Heart left ventricle (tissue), 16 donors: ENCODE data around the gene TMEM94. TPM values are rescaled to one million over a fixed set of nuclear protein-coding genes. Genes with fewer than 3 reads are reported as not detected.
"Not testable (repeated sequence)": the region's sequence is repeated elsewhere in the genome, so short reads cannot be mapped to it uniquely, and the experiment has no call there.

ENCODE experiments used
- ATAC-seq, 4 donors: fragments of 200-7000 bp; cut with Tn5 transposase; one replicate each; pipeline ENCODE4 v1.9.1; 2020 to 2022; ENCODE audit warnings: moderate library complexity in 4 of 4, mild to moderate bottlenecking in 3 of 4, moderate number of reproducible peaks in 1 of 4
- DNase-seq, 5 donors: peaks; one replicate each; pipeline ENCODE4 v3.0.0-alpha.2; 2020
- H3K27ac ChIP-seq, 12 donors: fragments of 200-600 bp; sonication (generic) in 4 of 12; one replicate each; pipeline versions ENCODE4 v1.5.0 to v1.8.0; 2016 to 2022; ENCODE audit warnings: mild to moderate bottlenecking in 2 of 12
- H3K27me3 ChIP-seq, 9 donors: fragments of 200-600 bp; sonication (generic) in 2 of 9; one replicate each; pipeline versions ENCODE4 v1.5.1 to v1.8.0; 2016 to 2022; ENCODE audit warnings: mild to moderate bottlenecking in 3 of 9
- H3K36me3 ChIP-seq, 9 donors: fragments of 200-600 bp; sonication (generic) in 2 of 9; one replicate each; pipeline versions ENCODE4 v1.5.0 to v1.8.0; 2018 to 2022; ENCODE audit warnings: mild to moderate bottlenecking in 2 of 9
- H3K4me1 ChIP-seq, 12 donors: fragments of 200-600 bp; sonication (generic) in 4 of 12; one replicate each; pipeline versions ENCODE4 v1.5.0 to v1.8.0; 2016 to 2022; ENCODE audit warnings: mild to moderate bottlenecking in 3 of 12
- H3K4me3 ChIP-seq, 12 donors: fragments of 200-600 bp; sonication (generic) in 4 of 12; one replicate each; pipeline versions ENCODE4 v1.5.0 to v1.8.0; 2017 to 2022; ENCODE audit warnings: mild to moderate bottlenecking in 9 of 12, moderate library complexity in 4 of 12
- H3K9me3 ChIP-seq, 12 donors: fragments of 200-600 bp; sonication (generic) in 4 of 12; one replicate each; pipeline versions ENCODE4 v1.5.0 to v1.8.0; 2016 to 2022; ENCODE audit warnings: mild to moderate bottlenecking in 1 of 12
- POLR2A ChIP-seq, 2 donors: fragments of 450-650 bp; IDR thresholded peaks; one replicate each; pipeline ENCODE4 v1.6.1; 2017; ENCODE audit warnings: antibody characterized with exemption in 2 of 2, mild to moderate bottlenecking in 2 of 2, moderate library complexity in 2 of 2
- WGBS, 4 donors: extraction: QIAGEN DNeasy Blood & Tissue Kit in 2 of 4; methylation state at CpG; one replicate each; pipeline versions ENCODE4 v1.1.5 to v1.1.7; 2013 to 2018; 5-methylcytosine and 5-hydroxymethylcytosine counted together
- intact Hi-C, 10 donors: fragments of 100-400 bp; cut with DNase I; formaldehyde crosslinking; loops; one replicate each; pipeline versions ENCODE4 v1.11.1 to v1.14.2; 2022
- polyA plus RNA-seq, 2 donors: library from polyadenylated mRNA; stranded (reverse); fragments of 200-250 nt; gene quantifications; one replicate each; pipeline ENCODE4 v1.2.3, GENCODE V29; 2013
- total RNA-seq, 9 donors: library from RNA; depleted of rRNA in 2 of 9; stranded (reverse); fragments of >200 nt in 2 of 9; fragmentation: NEBNext Ultra II Directional in 3 of 9; extraction: Animal tissue kit (Norgen Biotek cat#: 25700) in 3 of 9; gene quantifications; one replicate each; pipeline versions ENCODE4 v1.1.0 to v1.2.4, GENCODE V29; 2016 to 2023
- TF ChIP-seq, protein P1 (sequence below), 12 donors: fragments of 200-600 bp; sonication (generic) in 4 of 12; IDR thresholded peaks; one replicate each; pipeline versions ENCODE4 v1.5.0 to v1.8.0; 2018 to 2022; ENCODE audit warnings: antibody characterized with exemption in 12 of 12, mild to moderate bottlenecking in 5 of 12
- donor health status: ischemic (EF 13 %, LVEDD 7.1; RV severe dilation, severe dysfunction).
- donor health status: healthy with polysubstance abuse.
- donor health status: DM: no; HTN: yes; CAD: no.
- donor health status: DM: no; HTN: no; CAD: no.
- donor health status: ischemic (EF 25% LVEDD 6.9; RV normal size, moderate dysfunction).
- donor health status: ischemic (EF 25% LVEDD 5.7; RV mildly dilated, moderate dysfunction).
- donor health status: healthy.
- donor health status: DM: yes; HTN: yes; CAD: no.
- donor health status: ischemic (EF 35%, LVEDD 5.7; RV mildly dilated, moderate dysfunction).
- donor health status: nonischemic (EF 11% LVEDD 7.7; RV severe dilation, severe dysfunction).
- donor health status: DM: yes; HTN: yes; CAD: no.
- donor health status: PGD.
- donor health status: ischemic (EF 29% LVEDD 5.4; RV normal size, mild dysfunction).
- donor health status: nonischemic (EF 23%, LVEDD 6.1; RV moderate dilation, normal function).

The TMEM94 gene
- total and polyA plus RNA-seq, 11 donors: 34.1 to 130 (median 47.3) TPM

DNA sequence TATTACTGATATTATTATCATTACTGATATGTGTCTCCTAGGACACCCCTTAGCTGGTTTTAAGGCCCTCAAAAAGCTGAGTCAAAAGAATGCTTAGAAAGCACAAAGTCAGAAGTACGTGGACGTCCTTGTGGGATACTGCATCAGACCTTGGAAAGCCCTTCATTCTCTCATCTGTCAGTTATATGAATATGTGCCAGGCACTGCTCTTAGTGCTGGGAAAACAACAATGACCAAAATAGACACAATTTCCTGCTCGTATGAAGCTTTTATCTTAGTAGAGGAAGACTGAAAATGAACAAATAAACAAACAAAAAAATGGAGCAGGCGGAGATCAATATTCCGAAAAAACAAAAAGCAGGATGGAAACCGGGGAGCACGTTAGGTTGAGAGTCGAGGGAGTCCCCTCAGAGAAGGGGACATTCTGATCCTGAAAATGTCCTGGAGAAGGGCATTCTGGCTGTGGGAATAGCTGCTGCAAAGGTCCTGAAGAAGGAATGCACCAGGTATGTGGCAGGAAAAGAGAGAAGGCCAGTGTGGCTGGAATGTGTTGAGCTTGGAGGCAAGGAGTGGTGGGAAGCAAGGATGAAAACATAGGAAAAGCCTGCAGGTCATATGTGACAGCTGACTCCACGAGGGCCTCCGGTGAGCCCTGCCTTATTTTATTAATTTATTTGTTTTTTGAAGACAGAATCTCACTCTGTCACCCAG lies 15.5 kb upstream of the TMEM94 start:
- H3K27ac ChIP-seq: peak overlapping the region in 11 of 12 donors; percentile 37 to 77 (median 60)
- DNase-seq: no peak
- H3K4me1 ChIP-seq: peaks cover 5 to 44% (median 23%) of the 10 kb centered on the region in 12 donors
- no peak overlapping the region for H3K4me3 ChIP-seq
- WGBS, 4 donors: 26 to 48% (median 38%) methylated on average over 10 of the region's 10 CpGs
- H3K36me3 ChIP-seq: no peaks in the 10 kb centered on the region
- ATAC-seq: peak; percentile 42 to 73 (median 58)
- no peaks in the 10 kb centered on the region for H3K9me3 ChIP-seq
- intact Hi-C loops: loop anchor here in 3 of 10 donors (5.0 kb wide), 3 partner anchors 36 to 76 kb away; partner anchors contain the start of genes CASKIN2 (in 2 of the 3) and TSEN54 (in 2 of the 3)
- TF ChIP-seq, protein P1, sequence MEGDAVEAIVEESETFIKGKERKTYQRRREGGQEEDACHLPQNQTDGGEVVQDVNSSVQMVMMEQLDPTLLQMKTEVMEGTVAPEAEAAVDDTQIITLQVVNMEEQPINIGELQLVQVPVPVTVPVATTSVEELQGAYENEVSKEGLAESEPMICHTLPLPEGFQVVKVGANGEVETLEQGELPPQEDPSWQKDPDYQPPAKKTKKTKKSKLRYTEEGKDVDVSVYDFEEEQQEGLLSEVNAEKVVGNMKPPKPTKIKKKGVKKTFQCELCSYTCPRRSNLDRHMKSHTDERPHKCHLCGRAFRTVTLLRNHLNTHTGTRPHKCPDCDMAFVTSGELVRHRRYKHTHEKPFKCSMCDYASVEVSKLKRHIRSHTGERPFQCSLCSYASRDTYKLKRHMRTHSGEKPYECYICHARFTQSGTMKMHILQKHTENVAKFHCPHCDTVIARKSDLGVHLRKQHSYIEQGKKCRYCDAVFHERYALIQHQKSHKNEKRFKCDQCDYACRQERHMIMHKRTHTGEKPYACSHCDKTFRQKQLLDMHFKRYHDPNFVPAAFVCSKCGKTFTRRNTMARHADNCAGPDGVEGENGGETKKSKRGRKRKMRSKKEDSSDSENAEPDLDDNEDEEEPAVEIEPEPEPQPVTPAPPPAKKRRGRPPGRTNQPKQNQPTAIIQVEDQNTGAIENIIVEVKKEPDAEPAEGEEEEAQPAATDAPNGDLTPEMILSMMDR (IDR thresholded peaks at IDR 0.05): no peak
- TF ChIP-seq POLR2A (IDR thresholded peaks at IDR 0.05): no peak
- no peaks in the 10 kb centered on the region for H3K27me3 ChIP-seq

DNA sequence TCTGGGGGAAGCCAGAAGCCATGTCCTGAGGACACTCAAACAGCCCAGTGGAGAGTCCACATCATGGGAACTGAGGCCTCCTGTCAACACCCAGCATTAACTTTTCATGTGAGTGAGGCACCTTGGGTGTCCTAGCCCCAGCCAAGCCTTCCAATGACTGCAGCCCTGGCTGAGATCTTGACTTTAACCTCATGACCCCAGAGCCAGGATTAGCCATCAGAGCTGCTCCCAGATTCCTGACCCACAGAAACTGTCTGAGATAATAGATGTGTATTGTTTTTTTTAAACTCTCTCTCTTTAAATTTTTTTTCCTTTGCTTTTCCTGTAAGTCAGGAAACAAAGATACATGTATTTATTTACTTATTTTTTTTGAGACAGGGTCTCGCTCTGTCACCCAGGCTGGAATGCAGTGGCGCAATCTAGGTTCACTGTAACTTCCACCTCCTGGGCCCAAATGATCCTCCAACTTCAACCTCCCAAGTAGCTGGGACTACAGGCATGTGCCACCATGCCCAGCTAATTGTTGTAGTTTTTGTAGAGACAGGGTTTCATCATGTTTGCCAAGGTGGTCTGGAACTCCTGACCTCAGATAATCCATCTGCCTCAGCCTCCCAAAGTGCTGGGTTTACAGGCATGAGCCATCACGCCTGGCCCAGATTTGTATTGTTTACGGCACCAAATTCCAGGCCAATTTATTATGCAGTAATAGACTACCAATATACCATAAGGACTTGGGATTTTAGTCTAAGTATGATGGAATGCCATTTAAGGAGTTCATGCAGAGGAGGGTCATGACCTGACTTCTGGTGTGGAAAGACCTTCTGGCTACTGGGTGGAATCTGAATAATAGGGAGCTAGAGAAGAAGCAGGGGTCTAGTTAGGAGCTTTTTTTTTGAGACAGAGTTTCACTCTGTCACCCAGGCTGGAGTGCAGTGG lies 14.0 kb upstream of the TMEM94 start:
- Histone ChIP-seq H3K27ac (peak overlapping the region in 10 of 12 donors; percentile 11 to 67 (median 37)), H3K4me3 (no peak overlapping the region), H3K36me3 (no peaks in the 10 kb centered on the region), H3K4me1 (peaks cover 5 to 44% (median 23%) of the 10 kb centered on the region in 12 donors), H3K9me3 (no peaks in the 10 kb centered on the region), H3K27me3 (no peaks in the 10 kb centered on the region)
- peak in 2 of 5 donors; percentile 28 to 30 for DNase-seq
- ATAC-seq: peak in 1 of 4 donors; percentile 38
- TF ChIP-seq, protein P1 (IDR thresholded peaks at IDR 0.05): no peak
- TF ChIP-seq POLR2A (IDR thresholded peaks at IDR 0.05): no peak
- WGBS, 4 donors: 68 to 87% (median 77%) methylated on average over 4 of the region's 4 CpGs
- intact Hi-C loops: loop anchor here in 3 of 10 donors (5.0 kb wide), 3 partner anchors 35 to 75 kb away; partner anchors contain the start of genes CASKIN2 (in 2 of the 3) and TSEN54 (in 2 of the 3)

DNA sequence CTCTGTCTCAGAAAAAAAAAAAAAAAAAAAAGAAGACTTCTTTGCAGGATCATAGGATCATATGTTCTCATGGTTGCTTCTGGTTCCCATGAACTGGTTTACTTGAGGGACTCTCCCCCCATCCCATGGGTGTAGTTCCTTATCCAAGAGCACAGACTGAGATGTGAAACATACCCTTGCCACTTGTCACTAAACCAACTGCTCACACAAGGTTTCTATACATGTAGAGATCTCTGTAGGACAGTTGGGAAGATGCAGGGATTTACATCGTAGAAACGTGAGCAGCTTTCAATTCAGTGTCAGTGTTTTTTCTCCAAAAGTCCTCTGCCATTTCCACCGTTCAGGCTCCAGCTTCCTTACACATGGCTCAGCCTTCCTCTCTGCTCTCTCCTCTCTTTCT lies 11.1 kb upstream of the TMEM94 start:
- H3K4me3 ChIP-seq: no peak overlapping the region
- peaks cover 5 to 42% (median 21%) of the 10 kb centered on the region in 12 donors for H3K4me1 ChIP-seq
- 79 to 85% (median 83%) methylated on average over 3 of the region's 3 CpGs for WGBS, 4 donors
- no peaks in the 10 kb centered on the region for H3K36me3 ChIP-seq
- no peaks in the 10 kb centered on the region for H3K9me3 ChIP-seq
- TF ChIP-seq, protein P1 (IDR thresholded peaks at IDR 0.05): no peak
- TF ChIP-seq POLR2A (IDR thresholded peaks at IDR 0.05): no peak
- H3K27me3 ChIP-seq: no peaks in the 10 kb centered on the region
- intact Hi-C loops: no loop called here
- no peak for DNase-seq
- peak overlapping the region in 2 of 12 donors; percentile 81 to 89 for H3K27ac ChIP-seq
- ATAC-seq: no peak

DNA sequence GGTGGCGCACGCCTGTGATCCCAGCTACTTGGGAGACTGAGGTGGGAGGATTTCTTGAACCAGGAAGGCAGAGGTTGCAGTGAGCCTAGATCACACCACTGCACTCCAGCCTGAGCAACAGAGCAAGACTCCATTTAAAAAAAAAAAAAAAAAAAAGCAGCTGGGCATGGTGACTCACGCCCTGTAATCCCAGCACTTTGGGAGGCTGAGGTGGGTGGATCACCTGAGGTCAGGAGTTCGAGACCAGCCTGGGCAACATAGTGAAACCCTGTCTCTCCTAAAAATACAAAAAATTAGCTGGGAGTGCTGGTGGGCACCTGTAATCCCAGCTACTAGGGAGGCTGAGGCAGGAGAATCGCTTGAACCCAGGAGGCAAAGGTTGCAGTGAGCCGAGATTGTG lies 10.5 kb upstream of the TMEM94 start:
- H3K27ac ChIP-seq, H3K27me3 ChIP-seq, H3K4me3 ChIP-seq, DNase-seq, ATAC-seq, intact Hi-C loops, H3K36me3 ChIP-seq, H3K9me3 ChIP-seq: not testable (repeated sequence)
- peaks cover 3 to 36% (median 15%) of the 10 kb centered on the region in 12 donors for H3K4me1 ChIP-seq
- WGBS, 4 donors: 96 to 98% (median 97%) methylated on average over 6 of the region's 6 CpGs
